ENCODE results near the gene ARL6IP4. TPM values are rescaled to one million over a fixed set of nuclear protein-coding genes. Genes with fewer than 3 reads are reported as not detected.

ARL6IP4 gene
- total RNA-seq, 1 experiment from 2014 or later, result 132 TPM

GRCh38 chr12:123010681-123011080 is 30.2 kb downstream of the ARL6IP4 start:
- no CpG with 5 or more reads among the region's 4 CpGs for WGBS (ENCODE audit: extremely low coverage, insufficient read length, low lambda C conversion rate)
- Histone ChIP-seq H3K79me2 (ENCODE audit: insufficient read depth, low read length) (no peaks in the 10 kb centered on the region), H3K23ac (ENCODE audit: insufficient read length, low read depth, low read length) (no peak overlapping the region), H2BK12ac (ENCODE audit: insufficient read length, low read depth, low read length) (no peak overlapping the region), H3T11ph (ENCODE audit: low read length) (no peak overlapping the region), H3K27me3 (ENCODE audit: insufficient read depth, low read length) (no peaks in the 10 kb centered on the region), H3K4me1 (ENCODE audit: insufficient read depth, low read length) (no peaks in the 10 kb centered on the region), H3K27ac (ENCODE audit: insufficient read length, low read depth, low read length) (no peak overlapping the region), H3K18ac (ENCODE audit: insufficient read length, low read depth, low read length) (no peak overlapping the region), H3K23me2 (ENCODE audit: insufficient read length, low read depth, low read length, poor library complexity, severe bottlenecking) (no peaks in the 10 kb centered on the region), H2AFZ (ENCODE audit: low read length) (no peak overlapping the region), H2BK20ac (ENCODE audit: low read depth, low read length, poor library complexity, severe bottlenecking) (no peak overlapping the region), H2BK5ac (ENCODE audit: insufficient read length, low read length) (no peak overlapping the region), H2BK120ac (ENCODE audit: low read depth, low read length, poor library complexity, severe bottlenecking) (no peak overlapping the region), H3K9me3 (ENCODE audit: control insufficient read depth, low read depth, low read length) (no peaks in the 10 kb centered on the region), H3K4me2 (ENCODE audit: insufficient read depth, insufficient read length, low read length) (no peak overlapping the region), H3K9ac (ENCODE audit: extremely low read depth, insufficient read length, low read length) (no peak overlapping the region), H2AK5ac (ENCODE audit: insufficient read length, low read length) (no peak overlapping the region), H3K14ac (ENCODE audit: insufficient read depth, low read length) (no peak overlapping the region), H4K91ac (ENCODE audit: insufficient read length, low read depth, low read length) (no peak overlapping the region), H4K8ac (replicated peaks; ENCODE audit: insufficient read length, low read depth, low read length) (no peak overlapping the region), H3K79me1 (ENCODE audit: insufficient read depth, low read depth, low read length, poor library complexity, severe bottlenecking) (no peaks in the 10 kb centered on the region), H4K20me1 (ENCODE audit: control insufficient read depth, insufficient read depth, insufficient read length) (no peaks in the 10 kb centered on the region), H4K5ac (ENCODE audit: insufficient read length, low read depth, low read length) (no peak overlapping the region), H3K56ac (ENCODE audit: insufficient read length, low read depth, low read length) (no peak overlapping the region), H2BK15ac (ENCODE audit: low read depth, low read length) (no peak overlapping the region), H3K4ac (ENCODE audit: low read depth, low read length) (no peak overlapping the region)
- H3K4me3 Mint-ChIP-seq, result no peak overlapping the region
- peaks cover 2% of the 10 kb centered on the region for H3K27me3 Mint-ChIP-seq (ENCODE audit: low read depth)
- H3K9me3 Mint-ChIP-seq, result no peaks in the 10 kb centered on the region
- TF ChIP-seq CTCF (conservative IDR thresholded peaks at IDR 0.05), result 0 out of 3 replicates have a peak, but pooled peaks have one; percentile 21
- no peaks in the 10 kb centered on the region; a peak in 1 of 7 replicates for H3K36me3 Mint-ChIP-seq (ENCODE audit: insufficient read depth in 1 of 3, low read depth in 3 of 3)
- no peak for DNase-seq
- 0 out of 4 replicates have a peak, but pooled peaks cover 0 to 3% of the 10 kb centered on the region in 2 experiments for H3K4me1 Mint-ChIP-seq
- H3K27ac Mint-ChIP-seq, result no peak overlapping the region
